IPS DF 19.7 (cell line): ENCODE results near the gene CACNA2D1.

Source experiments
- DNase-seq: peaks from one replicate; pipeline ENCODE4 v3.0.0-alpha.2; 2013; ENCODE audit warnings: low read depth, low spot score

Gene CACNA2D1

DNA sequence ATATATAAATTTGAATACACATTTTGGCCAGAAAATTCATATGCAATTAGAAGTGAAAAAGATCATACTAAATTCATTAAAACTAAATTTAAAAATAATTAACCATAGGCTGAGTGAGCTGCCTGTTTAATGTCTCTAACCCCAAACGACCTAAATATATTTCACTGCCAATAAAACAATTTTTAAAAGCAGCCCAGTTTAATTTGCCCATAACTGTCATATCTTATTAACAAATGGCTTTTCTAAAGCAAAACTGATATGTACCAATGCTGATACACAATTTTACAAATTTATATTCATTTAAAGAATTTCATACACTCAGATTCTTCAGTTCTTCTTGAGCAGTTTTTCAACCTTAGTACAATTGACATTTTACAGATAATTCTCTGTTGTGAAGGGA lies 99.9 kb downstream of the CACNA2D1 start:
- no peak for DNase-seq

DNA sequence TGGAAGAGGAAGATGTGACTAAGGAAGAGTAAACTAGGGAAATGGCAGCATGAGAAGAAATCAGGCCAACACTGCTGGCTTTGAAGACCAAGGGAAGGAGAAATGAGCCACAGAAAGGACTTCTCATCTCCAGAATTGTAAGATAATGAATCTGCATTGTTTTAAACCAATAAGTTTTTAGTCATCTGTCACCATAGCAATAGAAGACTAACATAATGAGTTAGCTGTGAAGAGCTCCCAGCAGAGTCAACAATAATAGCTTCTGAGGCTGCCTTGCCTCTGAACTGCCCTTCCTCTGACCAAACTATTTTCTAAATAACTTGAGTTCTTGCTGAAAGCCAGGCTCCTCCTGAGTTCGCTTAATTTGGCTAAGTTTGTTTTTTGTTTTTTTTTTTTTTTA lies 103.6 kb downstream of the CACNA2D1 start:
- DNase-seq, result no peak

GRCh38 chr7:82335927-82336326 lies 107.7 kb downstream of the CACNA2D1 start:
- DNase-seq, result no peak

DNA sequence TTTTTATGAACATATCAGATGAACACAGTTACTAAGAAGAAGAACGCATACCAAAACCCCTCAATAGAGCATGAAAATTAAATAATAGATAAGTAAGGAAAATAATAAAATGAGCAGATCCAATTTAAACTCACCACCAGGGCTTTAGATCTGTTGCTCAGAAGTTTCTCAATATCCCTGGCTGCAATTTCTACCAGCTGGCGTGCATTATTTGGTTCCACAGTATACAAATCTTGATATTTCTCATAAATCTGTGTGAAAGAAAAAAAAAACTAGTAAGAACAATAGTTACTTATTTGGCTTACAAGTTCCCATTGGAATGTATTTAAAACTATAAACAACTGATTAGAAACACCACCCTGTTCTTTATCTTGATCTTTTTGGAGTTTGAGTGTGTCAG lies 108.6 kb downstream of the CACNA2D1 start:
- no peak for DNase-seq

DNA sequence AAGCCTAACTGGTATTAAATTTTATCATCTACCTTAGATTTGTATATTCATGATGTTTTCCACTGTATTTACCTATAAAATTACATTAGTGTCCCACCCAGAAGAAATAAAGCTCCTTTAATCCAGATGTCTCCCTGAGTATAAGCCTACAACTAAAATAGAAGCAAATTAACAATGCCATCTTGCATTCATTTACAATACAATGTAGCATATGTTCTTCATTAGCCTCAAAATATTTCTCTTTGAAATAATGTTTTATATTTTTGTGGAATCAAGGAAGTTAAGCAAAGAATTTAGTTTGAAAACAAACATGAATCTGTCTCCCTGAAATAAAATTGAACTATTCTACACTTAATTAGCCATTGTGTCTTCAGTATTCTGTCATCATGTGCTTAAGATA lies 112.3 kb downstream of the CACNA2D1 start:
- DNase-seq, result no peak

DNA sequence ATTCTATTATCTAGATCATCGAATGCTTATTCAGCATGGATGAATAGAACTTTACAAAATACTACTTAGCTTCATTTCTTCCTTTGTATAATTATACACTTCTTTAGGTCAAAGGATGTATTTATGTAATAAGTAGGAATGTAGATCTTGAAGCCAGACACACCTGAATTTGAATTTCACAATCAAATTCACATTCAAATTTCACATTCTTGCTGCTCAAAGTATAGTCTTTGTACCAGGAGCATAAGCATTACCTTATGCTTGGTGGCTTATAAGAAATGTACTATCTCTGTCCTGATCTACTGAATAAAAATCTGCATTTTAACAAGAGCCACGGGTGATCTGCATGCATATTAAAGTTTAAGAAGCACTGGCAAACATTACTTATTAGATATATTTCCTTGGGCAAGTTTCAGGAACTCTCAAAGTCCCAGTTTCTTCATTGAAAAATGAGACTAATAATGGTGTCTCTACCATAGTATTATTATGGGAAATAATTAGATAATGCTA lies 112.8 kb downstream of the CACNA2D1 start:
- DNase-seq, result no peak

- no peak for DNase-seq
Observed at GRCh38 chr7:82327898-82328297, 115.7 kb downstream of the CACNA2D1 start.

DNA sequence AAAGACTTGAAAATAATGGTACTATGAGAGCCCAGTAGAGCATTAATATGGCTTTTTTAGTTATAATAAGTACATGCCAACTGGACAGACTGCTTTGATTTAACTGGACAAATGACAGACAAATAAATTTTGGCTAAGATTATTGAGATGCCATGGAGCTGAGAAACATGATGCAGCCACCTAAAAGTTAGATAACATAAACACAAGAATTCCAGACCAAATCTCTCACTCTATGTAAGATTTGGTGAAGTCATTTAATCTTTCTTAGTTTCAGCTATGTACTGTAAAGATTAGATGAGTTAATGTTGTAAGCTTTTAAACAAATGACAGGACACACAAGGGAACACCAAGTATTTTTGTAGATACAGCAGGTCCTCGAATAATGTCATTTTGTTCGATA lies 118.2 kb downstream of the CACNA2D1 start:
- no peak for DNase-seq

DNA sequence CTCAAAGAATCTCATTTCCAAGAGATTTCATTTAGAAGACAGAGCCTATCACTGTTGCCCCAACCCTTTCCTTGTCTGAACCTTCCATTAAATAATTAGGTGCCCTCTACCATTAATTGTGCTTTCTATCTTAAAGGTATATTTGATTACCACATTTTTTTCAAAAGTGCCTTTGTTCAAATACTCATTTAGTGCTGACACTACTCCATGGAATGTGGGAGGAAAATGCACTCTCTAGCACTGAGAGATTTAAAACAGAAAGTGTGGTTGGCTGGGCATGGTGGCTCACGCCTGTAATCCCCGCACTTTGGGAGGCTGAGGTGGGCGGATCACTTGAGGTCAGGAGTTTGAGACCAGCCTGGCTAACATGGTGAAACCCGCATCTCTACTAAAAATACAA lies 119.8 kb downstream of the CACNA2D1 start:
- no peak for DNase-seq

GRCh38 chr7:82319674-82320118 lies 123.9 kb downstream of the CACNA2D1 start:
- DNase-seq, result no peak

DNA sequence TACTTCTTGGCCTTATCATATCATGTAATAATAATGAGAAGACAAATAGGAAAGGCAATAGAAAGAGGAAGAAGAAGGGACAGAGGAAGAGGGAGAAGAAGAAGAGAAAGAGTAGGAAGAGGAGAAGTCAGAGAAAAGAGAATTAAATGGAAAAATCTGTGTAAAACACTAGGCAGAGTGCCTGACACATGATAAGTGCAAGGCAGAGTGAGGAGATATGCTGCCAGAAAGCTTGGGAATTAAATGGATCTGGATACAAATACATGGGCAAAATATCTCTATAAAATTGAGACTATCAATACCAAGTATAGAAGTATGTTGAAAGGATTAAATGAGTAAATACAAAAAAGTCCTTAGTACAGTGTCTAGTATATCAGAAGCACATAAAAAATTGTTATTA lies 124.8 kb downstream of the CACNA2D1 start:
- no peak for DNase-seq

DNA sequence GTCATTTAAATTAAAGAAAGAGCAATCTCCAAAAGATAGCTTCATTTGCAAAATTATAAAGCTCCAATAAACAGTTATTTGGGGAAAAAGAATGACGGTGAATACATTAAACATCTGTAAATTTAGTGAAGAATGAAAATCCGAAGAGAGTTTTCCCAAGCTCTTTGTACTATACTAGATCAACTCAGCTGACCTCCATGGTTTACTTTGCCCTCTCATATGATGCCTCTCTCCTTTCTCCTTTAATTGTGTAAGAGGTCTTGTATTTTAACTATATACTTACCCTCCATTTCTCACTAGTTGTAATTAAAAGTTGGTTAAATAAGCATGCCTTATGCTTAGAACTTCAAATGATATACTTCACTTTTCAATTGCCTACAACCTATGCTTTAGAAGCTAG lies 125.8 kb downstream of the CACNA2D1 start:
- no peak for DNase-seq

DNA sequence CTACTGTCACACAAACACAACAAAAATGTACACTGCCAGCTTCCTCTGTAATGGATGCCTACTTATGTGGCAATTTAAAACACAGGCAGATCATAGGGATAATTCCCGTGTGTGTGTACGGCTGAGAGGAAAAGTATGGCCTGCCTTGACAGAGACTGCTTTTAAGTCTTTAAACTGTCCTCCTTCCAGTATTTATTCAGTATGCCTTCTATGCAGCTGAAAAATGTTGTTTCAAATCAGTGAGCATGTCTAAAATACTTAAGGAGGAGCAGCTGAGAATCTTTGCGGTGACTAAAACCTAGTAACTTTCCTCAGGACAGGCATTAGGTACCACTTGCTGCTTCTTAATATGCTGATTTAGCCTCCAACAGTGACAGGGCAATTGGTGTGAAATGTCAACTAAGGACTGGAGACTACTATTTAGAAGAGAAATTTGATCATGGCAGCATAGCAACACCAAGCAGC lies 126.3 kb downstream of the CACNA2D1 start:
- DNase-seq, result peak; percentile 25

GRCh38 chr7:82313269-82313668 lies 130.3 kb downstream of the CACNA2D1 start:
- no peak for DNase-seq

DNA sequence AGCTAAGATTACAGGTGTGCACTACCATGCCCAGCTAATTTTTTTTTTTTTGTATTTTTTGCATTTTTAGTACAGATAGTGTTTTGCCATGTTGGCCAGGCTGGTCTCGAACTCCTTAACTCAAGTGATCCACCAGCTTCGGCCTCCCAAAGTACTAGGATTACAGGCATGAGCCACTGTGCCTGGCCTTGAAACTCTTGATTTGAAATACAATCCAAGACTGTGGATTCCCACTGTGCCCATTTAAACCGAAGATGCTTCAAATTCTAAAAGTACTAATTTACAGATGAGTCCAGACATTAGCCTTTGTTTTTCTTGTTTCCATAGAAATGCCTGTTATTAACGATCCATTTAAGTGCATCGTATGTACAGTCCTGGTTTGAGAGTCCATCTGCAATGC lies 130.9 kb downstream of the CACNA2D1 start:
- DNase-seq, result peak; percentile 30

DNA sequence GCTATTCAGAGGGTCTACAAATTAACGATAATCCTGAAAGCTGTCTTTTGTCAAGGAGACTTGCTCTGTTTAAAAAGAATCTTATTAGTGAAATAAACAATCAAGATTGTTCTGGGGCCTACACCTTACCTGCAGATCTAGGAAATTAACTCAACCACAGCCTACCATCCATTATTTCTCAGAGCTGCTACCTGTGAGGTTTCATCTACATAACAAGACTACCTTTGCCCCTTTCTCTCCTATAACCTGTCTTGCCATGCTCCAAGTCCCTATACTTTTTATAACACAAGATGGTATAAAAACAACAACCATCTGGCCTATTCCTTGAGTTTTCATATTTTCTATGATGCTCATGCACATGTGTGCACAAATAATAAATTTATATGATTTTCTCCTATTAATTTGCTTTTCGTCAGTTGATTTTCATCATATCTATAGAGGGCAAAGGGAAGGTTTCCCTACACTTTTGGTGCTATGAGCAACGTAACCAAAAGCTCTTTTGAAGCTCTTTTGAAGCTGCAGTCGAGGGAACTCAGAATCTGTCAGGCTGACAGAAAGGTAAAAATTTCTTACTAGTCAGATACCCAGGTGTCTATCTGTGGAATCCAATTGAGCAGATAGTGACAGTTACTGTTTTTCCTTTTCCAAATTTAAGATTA lies 138.1 kb downstream of the CACNA2D1 start:
- no peak for DNase-seq

DNA sequence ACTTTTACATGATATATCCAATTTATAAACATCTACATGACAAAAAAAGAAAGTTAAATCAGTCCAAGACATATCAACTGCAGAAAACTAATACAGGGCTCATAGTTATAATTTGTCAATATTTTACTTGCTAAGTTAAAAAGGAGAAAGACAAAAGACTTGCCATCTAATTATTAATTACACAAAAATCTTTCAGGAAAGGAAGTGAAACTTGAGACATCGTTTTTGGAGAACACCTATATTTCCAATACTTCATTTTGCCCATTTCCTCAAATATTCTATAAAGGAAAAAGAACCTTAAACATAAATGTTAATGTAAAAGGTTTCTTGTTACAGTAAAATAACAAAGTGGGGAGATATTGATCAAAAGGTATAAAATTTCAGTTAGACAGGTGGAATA lies 148.7 kb downstream of the CACNA2D1 start:
- DNase-seq, result no peak

GRCh38 chr7:82294382-82294784 lies 149.2 kb downstream of the CACNA2D1 start:
- DNase-seq, result no peak

DNA sequence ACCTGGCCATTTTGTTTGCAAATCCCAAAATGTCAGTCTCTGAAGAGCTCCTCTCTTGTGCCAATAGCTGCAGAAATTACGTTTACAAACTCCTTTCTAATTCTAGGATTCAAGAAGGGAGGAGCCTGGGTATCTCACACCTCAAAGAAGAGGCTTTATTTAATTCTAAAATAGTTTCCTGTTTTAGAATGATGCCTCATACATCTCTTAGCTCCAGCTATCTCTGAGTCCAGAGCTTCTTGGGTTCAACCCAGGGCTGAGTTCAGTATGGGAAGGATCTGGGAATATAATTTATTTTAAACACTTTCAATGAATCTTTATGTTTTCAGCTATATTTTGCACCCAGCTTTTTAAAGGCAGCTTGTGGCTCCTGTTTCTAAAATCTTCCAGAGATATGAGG lies 150.1 kb downstream of the CACNA2D1 start:
- DNase-seq, result no peak

DNA sequence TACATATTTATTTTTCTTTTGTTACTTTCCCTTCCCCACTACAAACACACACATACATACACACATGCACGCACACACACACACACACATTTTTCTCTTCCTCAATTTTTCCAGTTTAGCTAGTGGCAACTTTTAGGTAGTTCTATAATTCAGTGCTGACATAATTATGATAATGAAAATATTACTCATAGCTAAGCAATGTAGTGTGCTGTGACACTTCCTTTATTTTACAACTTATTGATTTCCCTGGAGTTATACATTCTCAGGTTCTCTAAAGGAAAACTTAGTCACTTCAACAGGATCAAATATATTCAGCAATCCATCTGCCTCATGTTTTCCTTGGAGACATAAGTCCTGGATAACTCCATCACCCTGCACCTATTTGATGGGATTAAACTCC lies 151.6 kb downstream of the CACNA2D1 start:
- no peak for DNase-seq

DNA sequence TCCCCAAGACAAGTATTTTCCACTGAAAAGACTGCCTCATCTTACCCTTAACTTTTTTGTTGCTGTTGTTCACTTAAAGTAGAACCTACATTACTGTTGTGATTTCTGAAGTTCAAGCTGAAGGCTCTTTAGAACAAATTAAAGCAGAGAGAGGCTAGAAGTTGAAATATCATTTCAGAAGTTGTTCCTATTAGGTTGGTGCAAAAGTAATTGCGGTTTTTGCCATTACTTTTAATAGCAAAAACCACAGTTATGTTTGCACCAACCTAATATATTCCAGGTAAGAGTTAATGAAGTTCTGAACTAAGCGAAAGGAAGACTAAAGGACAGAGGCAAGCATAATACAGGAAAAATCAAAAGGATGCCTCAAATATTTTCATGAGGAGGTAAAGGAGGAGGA lies 153.7 kb downstream of the CACNA2D1 start:
- no peak for DNase-seq

DNA sequence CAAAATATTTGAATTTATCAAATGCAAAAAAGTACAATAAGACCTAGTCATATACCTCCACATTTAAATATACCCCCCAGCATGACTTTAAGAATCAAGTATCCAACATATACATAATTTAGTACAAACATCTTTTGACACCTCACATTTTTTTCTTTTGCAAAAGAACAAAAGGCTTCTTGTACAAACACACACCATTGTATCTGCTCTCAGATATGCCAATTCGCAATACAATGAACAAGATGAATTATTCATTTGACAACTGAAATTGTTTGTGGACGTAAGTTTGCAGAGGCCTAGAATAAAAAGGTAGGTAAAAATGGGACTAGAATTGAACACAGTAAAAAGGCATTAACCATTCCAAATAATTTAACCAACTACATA lies 154.4 kb downstream of the CACNA2D1 start:
- DNase-seq, result no peak

- DNase-seq, result no peak
Observed at GRCh38 chr7:82286798-82287140, 156.8 kb downstream of the CACNA2D1 start.
